Esophagus muscularis mucosa (tissue), 4 donors: ENCODE measurements around the gene RAMP1. TPM values are rescaled to one million over a fixed set of nuclear protein-coding genes. Genes with fewer than 3 reads are reported as not detected.

Source experiments
- DNase-seq: peaks from one replicate; pipeline ENCODE4 v3.0.0-alpha.2; 2017; ENCODE audit errors: extremely low spot score
- H3K27ac ChIP-seq, 4 donors: fragments of 200-600 bp; sonication (generic); replicated peaks in 1 of 4; 1 replicate in 3 of 4; 2 replicates in 1 of 4; pipeline ENCODE4 v1.5.1; 2016 to 2019; ENCODE audit warnings: mild to moderate bottlenecking in 1 of 4
- H3K27me3 ChIP-seq, 4 donors: fragments of 200-600 bp; sonication (generic); one replicate each; pipeline versions ENCODE4 v1.5.1 to v1.6.0; 2016 to 2019
- H3K36me3 ChIP-seq, 4 donors: fragments of 200-600 bp; sonication (generic); one replicate each; pipeline ENCODE4 v1.5.1; 2016 to 2019
- H3K4me1 ChIP-seq, 4 donors: fragments of 200-600 bp; sonication (generic); one replicate each; pipeline ENCODE4 v1.5.1; 2016 to 2019
- H3K4me3 ChIP-seq, 4 donors: fragments of 200-600 bp; sonication (generic); 1 replicate in 2 of 4; 2 replicates in 2 of 4; pipeline ENCODE4 v1.5.1; 2016 to 2019; ENCODE audit warnings: mild to moderate bottlenecking in 4 of 4, moderate library complexity in 1 of 4
- H3K9me3 ChIP-seq, 4 donors: fragments of 200-600 bp; sonication (generic); 1 replicate in 3 of 4; 2 replicates in 1 of 4; pipeline ENCODE4 v1.5.1; 2016 to 2019
- EP300 ChIP-seq: sonication (generic); formaldehyde crosslinking; IDR thresholded peaks from one replicate; pipeline ENCODE4 v1.6.1; 2017; ENCODE audit warnings: antibody characterized with exemption
- POLR2A ChIP-seq: fragments of 450-650 bp; IDR thresholded peaks from one replicate; pipeline ENCODE4 v1.6.1; 2017; ENCODE audit warnings: antibody characterized with exemption, moderate library complexity, mild to moderate bottlenecking, low read depth
- POLR2AphosphoS5 ChIP-seq, 2 donors: sonication (generic); formaldehyde crosslinking; IDR thresholded peaks; one replicate each; pipeline ENCODE4 v1.6.1; 2017; ENCODE audit warnings: antibody characterized with exemption in 2 of 2
- WGBS: methylation state at CpG from one replicate; pipeline ENCODE4 v1.1.5; 2018; 5-methylcytosine and 5-hydroxymethylcytosine counted together
- intact Hi-C: fragments of 100-400 bp; cut with DNase I; formaldehyde crosslinking; loops from one replicate; pipeline ENCODE4 v1.15.1; 2023
- total RNA-seq, 4 donors: library from RNA; depleted of rRNA; stranded (reverse); fragments of >200 nt; gene quantifications; one replicate each; pipeline versions ENCODE4 v1.1.0 to v1.2.1, GENCODE V29; 2016
- TF ChIP-seq, protein P1 (sequence below), 3 experiments: fragments of 200-600 bp in 2 of 3; fragments of 450-650 bp in 1 of 3; sonication (generic) in 2 of 3; IDR thresholded peaks; one replicate each; pipeline ENCODE4 v1.5.1; 2017 to 2019; ENCODE audit warnings: antibody characterized with exemption in 3 of 3, mild to moderate bottlenecking in 2 of 3, moderate library complexity in 1 of 3

RAMP1 gene
- total RNA-seq, 4 donors from 2014 or later: 172 to 287 (median 231) TPM

DNA sequence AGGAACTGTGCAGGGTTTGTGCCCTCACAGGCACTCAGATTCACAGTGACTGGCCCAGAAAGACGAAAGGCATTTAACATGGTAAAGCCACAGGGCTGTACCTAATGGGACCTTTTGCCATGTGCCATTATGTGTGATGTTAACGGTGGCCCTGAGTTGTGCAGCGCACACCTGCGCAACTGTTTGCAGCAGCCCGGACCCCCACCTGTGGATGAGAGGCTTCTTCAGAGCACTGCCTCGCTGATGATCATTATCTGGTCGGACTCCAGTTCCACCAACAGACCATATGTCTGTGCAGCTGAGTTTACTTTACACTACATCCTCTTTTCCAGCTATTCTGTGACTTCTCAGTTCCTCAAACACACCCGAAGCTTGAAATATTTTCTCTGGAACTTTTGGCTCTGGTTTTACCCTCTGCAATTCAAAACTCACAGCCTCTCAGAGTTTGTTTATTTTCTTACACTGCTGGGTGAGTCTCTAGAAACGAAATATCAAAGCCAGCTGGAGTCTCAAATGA lies 71.8 kb downstream of the RAMP1 start:
- Histone ChIP-seq H3K4me1 (peaks cover 0 to 24% (median 19%) of the 10 kb centered on the region in 4 donors), H3K27ac (peak overlapping the region; percentile 44 to 65 (median 52)), H3K27me3 (no peaks in the 10 kb centered on the region), H3K4me3 (peak overlapping the region in 1 of 4 donors; percentile 5), H3K9me3 (no peaks in the 10 kb centered on the region), H3K36me3 (no peaks in the 10 kb centered on the region)
- TF ChIP-seq POLR2AphosphoS5 (IDR thresholded peaks at IDR 0.05): peak in 1 of 2 donors; percentile 7
- TF ChIP-seq, protein P1, sequence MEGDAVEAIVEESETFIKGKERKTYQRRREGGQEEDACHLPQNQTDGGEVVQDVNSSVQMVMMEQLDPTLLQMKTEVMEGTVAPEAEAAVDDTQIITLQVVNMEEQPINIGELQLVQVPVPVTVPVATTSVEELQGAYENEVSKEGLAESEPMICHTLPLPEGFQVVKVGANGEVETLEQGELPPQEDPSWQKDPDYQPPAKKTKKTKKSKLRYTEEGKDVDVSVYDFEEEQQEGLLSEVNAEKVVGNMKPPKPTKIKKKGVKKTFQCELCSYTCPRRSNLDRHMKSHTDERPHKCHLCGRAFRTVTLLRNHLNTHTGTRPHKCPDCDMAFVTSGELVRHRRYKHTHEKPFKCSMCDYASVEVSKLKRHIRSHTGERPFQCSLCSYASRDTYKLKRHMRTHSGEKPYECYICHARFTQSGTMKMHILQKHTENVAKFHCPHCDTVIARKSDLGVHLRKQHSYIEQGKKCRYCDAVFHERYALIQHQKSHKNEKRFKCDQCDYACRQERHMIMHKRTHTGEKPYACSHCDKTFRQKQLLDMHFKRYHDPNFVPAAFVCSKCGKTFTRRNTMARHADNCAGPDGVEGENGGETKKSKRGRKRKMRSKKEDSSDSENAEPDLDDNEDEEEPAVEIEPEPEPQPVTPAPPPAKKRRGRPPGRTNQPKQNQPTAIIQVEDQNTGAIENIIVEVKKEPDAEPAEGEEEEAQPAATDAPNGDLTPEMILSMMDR (IDR thresholded peaks at IDR 0.05): no peak
- DNase-seq: no peak
- WGBS: 7% methylated on average over 5 of the region's 9 CpGs
- intact Hi-C loops: loop anchor here (2.0 kb wide), 1 partner anchor 30 kb away; no protein-coding TSS in a partner anchor

DNA sequence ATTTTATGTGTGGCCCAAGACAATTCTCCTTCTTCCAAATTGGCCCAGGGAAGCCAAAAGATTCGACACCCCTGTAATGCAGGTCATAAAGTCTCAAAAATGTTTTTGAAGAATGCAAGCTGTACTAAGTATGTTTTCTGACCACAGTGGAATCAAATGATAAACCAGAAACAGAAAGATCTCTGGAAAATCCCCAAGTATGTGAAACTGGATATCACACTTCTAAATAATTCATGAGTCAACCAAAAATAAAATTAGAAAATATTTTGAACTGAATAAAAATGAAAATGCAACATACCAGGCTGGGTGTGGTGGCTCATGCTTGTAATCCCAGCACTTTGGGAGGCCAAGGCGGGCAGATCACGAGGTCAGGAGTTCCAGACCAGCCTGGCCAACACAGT lies 73.3 kb downstream of the RAMP1 start:
- Histone ChIP-seq H3K4me3 (no peak overlapping the region), H3K4me1 (peaks cover 0 to 24% (median 19%) of the 10 kb centered on the region in 4 donors), H3K27ac (peak overlapping the region in 2 of 4 donors; percentile 28 to 44), H3K36me3 (no peaks in the 10 kb centered on the region), H3K27me3 (no peaks in the 10 kb centered on the region), H3K9me3 (no peaks in the 10 kb centered on the region)
- DNase-seq: no peak
- WGBS: 75% methylated on average over 3 of the region's 3 CpGs
- TF ChIP-seq POLR2A (no peak), EP300 (no peak), POLR2AphosphoS5 (IDR thresholded peaks at IDR 0.05) (no peak)
- TF ChIP-seq, protein P1 (IDR thresholded peaks at IDR 0.05): no peak
- intact Hi-C loops: no loop called here

DNA sequence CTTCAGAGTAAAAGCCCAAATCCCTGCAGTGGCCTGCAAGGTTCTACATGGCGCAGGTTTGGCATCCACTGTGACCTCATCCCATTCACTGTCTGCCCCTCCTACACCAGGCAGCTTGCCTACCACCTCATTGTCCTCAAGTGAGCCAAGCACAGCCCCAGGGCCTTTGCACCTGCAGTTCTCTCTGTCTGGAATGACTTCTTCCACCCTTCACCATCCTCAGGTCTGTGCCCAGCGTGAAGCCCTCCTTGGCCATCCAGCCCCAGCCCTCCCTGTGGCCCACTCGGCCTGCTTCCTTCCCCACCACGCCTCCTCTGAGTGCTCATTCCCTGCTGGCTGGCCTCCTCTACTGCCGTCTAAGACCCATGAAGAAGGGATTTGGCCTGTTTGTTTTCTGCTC lies 74.8 kb downstream of the RAMP1 start:
- intact Hi-C loops: no loop called here

DNA sequence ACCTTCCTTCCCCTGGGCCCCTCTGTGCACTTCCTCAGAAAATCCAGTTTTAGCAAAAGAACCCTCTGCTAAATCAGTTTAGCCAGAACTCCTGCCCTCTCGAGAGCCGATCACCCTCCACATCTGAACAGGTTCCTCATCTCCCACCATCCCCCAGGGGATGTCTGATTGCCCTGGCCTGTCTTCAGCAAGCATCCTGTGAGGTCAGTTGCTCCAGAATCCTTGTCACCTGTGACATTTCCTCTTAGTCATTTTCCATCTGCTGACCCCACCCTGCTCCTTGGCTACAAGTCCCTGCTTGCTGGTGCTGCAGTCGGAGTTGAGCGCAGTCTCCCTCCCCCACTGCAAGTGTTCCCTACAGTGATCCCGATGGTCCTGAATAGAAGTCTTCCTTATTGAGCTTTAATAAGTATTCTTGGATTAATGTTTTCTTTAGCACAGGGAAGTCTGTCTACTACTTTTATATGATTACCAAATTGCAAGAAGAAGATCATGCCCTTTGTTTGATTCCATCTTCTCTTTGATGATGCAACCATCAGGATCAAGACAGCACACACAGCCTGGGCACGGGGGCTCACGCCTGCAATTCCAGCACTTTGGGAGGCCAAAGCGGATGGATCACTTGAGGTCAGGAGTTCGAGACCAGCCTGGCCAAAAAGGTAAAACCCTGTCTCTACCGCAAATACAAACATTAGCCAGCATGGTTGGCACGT lies 76.5 kb downstream of the RAMP1 start:
- Histone ChIP-seq H3K36me3 (no peaks in the 10 kb centered on the region), H3K27ac (no peak overlapping the region), H3K4me1 (peaks cover 0 to 21% (median 15%) of the 10 kb centered on the region in 4 donors), H3K4me3 (no peak overlapping the region), H3K27me3 (no peaks in the 10 kb centered on the region), H3K9me3 (no peaks in the 10 kb centered on the region)
- TF ChIP-seq POLR2A: no peak
- TF ChIP-seq POLR2AphosphoS5 (IDR thresholded peaks at IDR 0.05): peak in 1 of 2 donors; percentile 34
- TF ChIP-seq EP300: no peak
- TF ChIP-seq, protein P1 (IDR thresholded peaks at IDR 0.05): no peak
- intact Hi-C loops: no loop called here
- DNase-seq: no peak
- 75% methylated on average over 11 of the region's 11 CpGs for WGBS

More for the DNA sequence above, 74.8 kb downstream of the RAMP1 start:
- Histone ChIP-seq H3K27ac (no peak overlapping the region), H3K36me3 (no peaks in the 10 kb centered on the region), H3K27me3 (no peaks in the 10 kb centered on the region), H3K9me3 (no peaks in the 10 kb centered on the region), H3K4me1 (peaks cover 0 to 24% (median 19%) of the 10 kb centered on the region in 4 donors), H3K4me3 (no peak overlapping the region)
- TF ChIP-seq POLR2AphosphoS5 (IDR thresholded peaks at IDR 0.05): no peak
- TF ChIP-seq EP300: no peak
- TF ChIP-seq POLR2A: no peak
- TF ChIP-seq, protein P1 (IDR thresholded peaks at IDR 0.05): no peak
- 92% methylated on average over 5 of the region's 5 CpGs for WGBS
- no peak for DNase-seq
